HL-60 (cell line): ENCODE data around the gene AFTPH.

ENCODE experiments used
- DNase-seq, 2 experiments: peaks; one replicate each; pipeline ENCODE4 v3.0.0-alpha.2; 2010 to 2020; ENCODE audit warnings: low read depth in 1 of 2, low spot score in 1 of 2
- H3K27ac ChIP-seq: fragments of 250-450 bp; sonication (Bioruptor Pico); replicated peaks from 2 replicates; pipeline ENCODE4 v1.5.1; 2020; ENCODE audit warnings: mild to moderate bottlenecking, moderate library complexity
- H3K27me3 ChIP-seq: fragments of 250-450 bp; sonication (Bioruptor Pico); 2 replicates; pipeline ENCODE4 v1.5.1; 2021; ENCODE audit warnings: mild to moderate bottlenecking, moderate library complexity; ENCODE audit not compliant: insufficient read depth, poor library complexity, severe bottlenecking
- H3K4me3 ChIP-seq: replicated peaks from 2 replicates; pipeline ENCODE4 v1.5.1; 2011; ENCODE audit warnings: mild to moderate bottlenecking, control low read depth, low read length; ENCODE audit not compliant: insufficient read depth
- CTCF ChIP-seq: IDR thresholded peaks from one replicate; pipeline ENCODE4 v1.5.1; 2011; ENCODE audit warnings: low read length, control low read depth, inconsistent platforms; ENCODE audit not compliant: insufficient read depth
- GABPA ChIP-seq: IDR thresholded peaks from 2 replicates; pipeline ENCODE4 v1.6.1; 2012; ENCODE audit warnings: low read depth
- POLR2AphosphoS5 ChIP-seq: IDR thresholded peaks from 2 replicates; pipeline ENCODE4 v1.6.1; 2012; ENCODE audit warnings: low read depth
- REST ChIP-seq: IDR thresholded peaks from 2 replicates; pipeline ENCODE4 v1.6.1; 2012; ENCODE audit warnings: low read depth; ENCODE audit not compliant: insufficient replicate concordance
- SPI1 ChIP-seq: IDR thresholded peaks from 2 replicates; pipeline ENCODE4 v1.6.1; 2012; ENCODE audit warnings: low read depth, mild to moderate bottlenecking, borderline replicate concordance

The AFTPH gene

GRCh38 chr2:64548761-64549160 is 24.6 kb downstream of the AFTPH start:
- DNase-seq: no peak
- no peak for TF ChIP-seq POLR2AphosphoS5
- TF ChIP-seq GABPA: no peak
- TF ChIP-seq REST: no peak
- TF ChIP-seq SPI1: no peak
- no peak for TF ChIP-seq CTCF
- H3K27me3 ChIP-seq: no peaks in the 10 kb centered on the region
- H3K4me3 ChIP-seq: no peak overlapping the region
- no peak overlapping the region for H3K27ac ChIP-seq

GRCh38 chr2:64550042-64550441 is 25.9 kb downstream of the AFTPH start:
- DNase-seq: no peak
- Histone ChIP-seq H3K4me3 (no peak overlapping the region), H3K27me3 (no peaks in the 10 kb centered on the region), H3K27ac (no peak overlapping the region)
- TF ChIP-seq CTCF (no peak), REST (no peak), SPI1 (no peak), POLR2AphosphoS5 (no peak), GABPA (no peak)

- TF ChIP-seq POLR2AphosphoS5: no peak
- TF ChIP-seq SPI1: no peak
- no peak for TF ChIP-seq CTCF
- no peak for TF ChIP-seq GABPA
- no peak for TF ChIP-seq REST
- H3K4me3 ChIP-seq: no peak overlapping the region
- no peak overlapping the region for H3K27ac ChIP-seq
- DNase-seq: no peak
- no peaks in the 10 kb centered on the region for H3K27me3 ChIP-seq
These were observed 27.7 kb downstream of the AFTPH start for GRCh38 chr2:64551851-64552250.
